ENCODE measurements around the gene CLDN15. TPM values are rescaled to one million over a fixed set of nuclear protein-coding genes. Genes with fewer than 3 reads are reported as not detected.

CLDN15 gene
- total and polyA plus RNA-seq, 2 donors (not counting 1 experiment from before 2014, with no cell fraction given), result 1.6 to 3.1 TPM

GRCh38 chr7:101202603-101202918 is 35.0 kb downstream of the CLDN15 start:
- no peak overlapping the region for H3K9ac ChIP-seq (ENCODE audit: insufficient read depth, low read length)
- H2AFZ ChIP-seq (ENCODE audit: low read length), result no peak overlapping the region
- H3K79me2 ChIP-seq (ENCODE audit: control insufficient read depth, insufficient read depth, low read length), result no peaks in the 10 kb centered on the region
- H3K36me3 ChIP-seq (ENCODE audit: control insufficient read depth, insufficient read depth, low read length), result peaks cover 4% of the 10 kb centered on the region
- no peak for DNase-seq (ENCODE audit: low read depth in 2 of 2)
- H3K4me2 ChIP-seq (ENCODE audit: extremely low read depth, insufficient read depth, low read length), result no peak overlapping the region
- H3K27ac ChIP-seq (ENCODE audit: insufficient read depth, low read length), result no peak overlapping the region
- H3K4me3 ChIP-seq (replicated peaks in 1 of 4; ENCODE audit: control extremely low read depth in 1 of 4, insufficient read depth in 1 of 4, low read depth in 3 of 4, low read length in 4 of 4), result no peak overlapping the region
- H3K27me3 ChIP-seq (ENCODE audit: control insufficient read depth, insufficient read depth, low read length), result peaks cover 28% of the 10 kb centered on the region
- no peaks in the 10 kb centered on the region for H3K9me3 ChIP-seq (ENCODE audit: control insufficient read depth, insufficient read depth, low read depth, low read length)
- TF ChIP-seq EZH2 (IDR thresholded peaks at IDR 0.05; ENCODE audit: low read length, missing control alignments), result no peak
- no peak for TF ChIP-seq CTCF (conservative IDR thresholded peaks at IDR 0.05 in 1 of 2, IDR thresholded peaks at IDR 0.05 in 1 of 2; ENCODE audit: low read depth in 1 of 2, low read length in 2 of 2)
- H4K20me1 ChIP-seq (ENCODE audit: control insufficient read depth, extremely low read depth, insufficient read depth, low read length), result no peaks in the 10 kb centered on the region
- peaks cover 2% of the 10 kb centered on the region for H3K4me1 ChIP-seq (ENCODE audit: control insufficient read depth, extremely low read depth, insufficient read depth, low read length)

GRCh38 chr7:101201695-101202602 is 35.7 kb downstream of the CLDN15 start:
- Histone ChIP-seq H3K79me2 (ENCODE audit: control insufficient read depth, insufficient read depth, low read length) (no peaks in the 10 kb centered on the region), H3K4me1 (ENCODE audit: control insufficient read depth, extremely low read depth, insufficient read depth, low read length) (peaks cover 2% of the 10 kb centered on the region), H3K36me3 (ENCODE audit: control insufficient read depth, insufficient read depth, low read length) (peaks cover 2% of the 10 kb centered on the region), H3K27ac (ENCODE audit: insufficient read depth, low read length) (no peak overlapping the region), H3K4me2 (ENCODE audit: extremely low read depth, insufficient read depth, low read length) (no peak overlapping the region), H3K4me3 (replicated peaks in 1 of 4; ENCODE audit: control extremely low read depth in 1 of 4, insufficient read depth in 1 of 4, low read depth in 3 of 4, low read length in 4 of 4) (no peak overlapping the region), H4K20me1 (ENCODE audit: control insufficient read depth, extremely low read depth, insufficient read depth, low read length) (no peaks in the 10 kb centered on the region), H3K9ac (ENCODE audit: insufficient read depth, low read length) (peak overlapping the region; percentile 7), H3K9me3 (ENCODE audit: control insufficient read depth, insufficient read depth, low read depth, low read length) (no peaks in the 10 kb centered on the region), H2AFZ (ENCODE audit: low read length) (no peak overlapping the region), H3K27me3 (ENCODE audit: control insufficient read depth, insufficient read depth, low read length) (peaks cover 28% of the 10 kb centered on the region)
- no peak for TF ChIP-seq CTCF (conservative IDR thresholded peaks at IDR 0.05 in 1 of 2, IDR thresholded peaks at IDR 0.05 in 1 of 2; ENCODE audit: low read depth in 1 of 2, low read length in 2 of 2)
- TF ChIP-seq EZH2 (IDR thresholded peaks at IDR 0.05; ENCODE audit: low read length, missing control alignments), result peak; percentile 87
- DNase-seq (ENCODE audit: low read depth in 2 of 2), result no peak

- Histone ChIP-seq H3K9me3 (ENCODE audit: control insufficient read depth, insufficient read depth, low read depth, low read length) (no peaks in the 10 kb centered on the region), H2AFZ (ENCODE audit: low read length) (no peak within 1 kb of the TSS), H3K4me3 (replicated peaks in 1 of 4; ENCODE audit: control extremely low read depth in 1 of 4, insufficient read depth in 1 of 4, low read depth in 3 of 4, low read length in 4 of 4) (no peak within 1 kb of the TSS), H3K27me3 (ENCODE audit: control insufficient read depth, insufficient read depth, low read length) (peaks cover 28% of the 10 kb centered on the region), H3K4me2 (ENCODE audit: extremely low read depth, insufficient read depth, low read length) (no peak within 1 kb of the TSS), H3K4me1 (ENCODE audit: control insufficient read depth, extremely low read depth, insufficient read depth, low read length) (peaks cover 2% of the 10 kb centered on the region), H3K9ac (ENCODE audit: insufficient read depth, low read length) (peak within 1 kb of the TSS; percentile 7), H3K79me2 (ENCODE audit: control insufficient read depth, insufficient read depth, low read length) (no peaks in the 10 kb centered on the region), H3K27ac (ENCODE audit: insufficient read depth, low read length) (no peak within 1 kb of the TSS), H4K20me1 (ENCODE audit: control insufficient read depth, extremely low read depth, insufficient read depth, low read length) (no peaks in the 10 kb centered on the region), H3K36me3 (ENCODE audit: control insufficient read depth, insufficient read depth, low read length) (no peaks in the 10 kb centered on the region)
- no peak for DNase-seq (ENCODE audit: low read depth in 2 of 2)
- TF ChIP-seq EZH2 (IDR thresholded peaks at IDR 0.05; ENCODE audit: low read length, missing control alignments), result peak; percentile 67
- TF ChIP-seq CTCF (conservative IDR thresholded peaks at IDR 0.05 in 1 of 2, IDR thresholded peaks at IDR 0.05 in 1 of 2; ENCODE audit: low read depth in 1 of 2, low read length in 2 of 2), result no peak
Observed at GRCh38 chr7:101200862-101201599, 36.6 kb downstream of the CLDN15 start, which contains the start of gene MOGAT3. TSS of gene MOGAT3 (minus strand) at chr7:101201036. CDS start at chr7:101200854, 182 bp downstream.

All from fibroblast of lung (primary cell).